CD14-positive monocyte (primary cell): Measurements from ENCODE around the gene USP54. TPM values are rescaled to one million over a fixed set of nuclear protein-coding genes. Genes with fewer than 3 reads are reported as not detected.

Experiments
- DNase-seq, 3 donors: peaks; one replicate each; pipeline ENCODE4 v3.0.0-alpha.2; 2011 to 2022
- H2AFZ ChIP-seq: 2 replicates; pipeline ENCODE4 v1.6.0; 2012; ENCODE audit warnings: mild to moderate bottlenecking, low read depth, low read length, inconsistent platforms; ENCODE audit not compliant: insufficient read depth, poor library complexity, severe bottlenecking
- H3K27ac ChIP-seq, 2 donors: 1 replicate in 1 of 2; 2 replicates in 1 of 2; pipeline ENCODE4 v1.5.1; 2012 to 2013; ENCODE audit warnings: low read length in 2 of 2, control low read depth in 1 of 2, inconsistent platforms in 1 of 2, low read depth in 1 of 2, mild to moderate bottlenecking in 1 of 2
- H3K27me3 ChIP-seq, 2 donors: one replicate each; pipeline versions ENCODE4 v1.6.0 to v1.6.1; 2011 to 2013; ENCODE audit warnings: low read length in 2 of 2; ENCODE audit not compliant: control insufficient read depth in 2 of 2, insufficient read depth in 2 of 2
- H3K36me3 ChIP-seq, 2 donors: replicated peaks in 1 of 2; 1 replicate in 1 of 2; 2 replicates in 1 of 2; pipeline versions ENCODE4 v1.5.1 to v1.6.1; 2012 to 2013; ENCODE audit warnings: low read length in 2 of 2, control low read depth in 1 of 2, inconsistent platforms in 1 of 2, mild to moderate bottlenecking in 1 of 2; ENCODE audit not compliant: insufficient read depth in 2 of 2, control insufficient read depth in 1 of 2
- H3K4me1 ChIP-seq, 2 donors: 1 replicate in 1 of 2; 2 replicates in 1 of 2; pipeline versions ENCODE4 v1.5.1 to v1.6.1; 2012 to 2013; ENCODE audit warnings: low read length in 2 of 2, control low read depth in 1 of 2, inconsistent platforms in 1 of 2, mild to moderate bottlenecking in 1 of 2, moderate library complexity in 1 of 2; ENCODE audit not compliant: insufficient read depth in 2 of 2, control insufficient read depth in 1 of 2
- H3K4me2 ChIP-seq: replicated peaks from 2 replicates; pipeline ENCODE3; 2012; ENCODE audit warnings: low read length, moderate library complexity, mild to moderate bottlenecking; ENCODE audit not compliant: poor library complexity, severe bottlenecking; ENCODE audit errors: extremely low read depth
- H3K4me3 ChIP-seq, 3 experiments: fragments of 200-600 bp in 1 of 3; sonication (generic) in 1 of 3; replicated peaks in 1 of 3; 1 replicate in 2 of 3; 2 replicates in 1 of 3; pipeline ENCODE4 v1.5.1; 2011 to 2013; ENCODE audit warnings: low read length in 3 of 3, mild to moderate bottlenecking in 3 of 3, control low read depth in 2 of 3, low read depth in 2 of 3, inconsistent platforms in 1 of 3, moderate library complexity in 1 of 3
- H3K79me2 ChIP-seq: 2 replicates; pipeline ENCODE4 v1.6.0; 2012; ENCODE audit warnings: mild to moderate bottlenecking, control low read depth, inconsistent platforms, low read length, moderate library complexity; ENCODE audit not compliant: insufficient read depth
- H3K9ac ChIP-seq: 2 replicates; pipeline ENCODE4 v1.6.0; 2017; ENCODE audit warnings: low read length, mild to moderate bottlenecking; ENCODE audit not compliant: insufficient read depth, poor library complexity, severe bottlenecking
- H3K9me3 ChIP-seq, 2 donors: replicated peaks in 1 of 2; 1 replicate in 1 of 2; 2 replicates in 1 of 2; pipeline versions ENCODE4 v1.5.1 to v1.6.1; 2012 to 2013; ENCODE audit warnings: low read length in 2 of 2, control low read depth in 1 of 2; ENCODE audit not compliant: control insufficient read depth in 1 of 2, insufficient read depth in 1 of 2
- H4K20me1 ChIP-seq: 2 replicates; pipeline ENCODE4 v1.6.0; 2012; ENCODE audit warnings: mild to moderate bottlenecking, low read length, control low read depth, moderate library complexity; ENCODE audit not compliant: insufficient read depth
- H3K27ac Mint-ChIP-seq, 7 donors: one replicate each; pipeline ENCODE4 v1.8.0; 2020; ENCODE audit warnings: mild to moderate bottlenecking in 7 of 7, mixed read lengths in 7 of 7, moderate library complexity in 6 of 7, inconsistent platforms in 2 of 7
- H3K27me3 Mint-ChIP-seq, 3 donors: one replicate each; pipeline ENCODE4 v1.8.0; 2021 to 2022; ENCODE audit warnings: low read depth in 3 of 3, mild to moderate bottlenecking in 3 of 3, mixed read lengths in 3 of 3, moderate library complexity in 3 of 3, inconsistent platforms in 1 of 3
- H3K36me3 Mint-ChIP-seq, 2 donors: one replicate each; pipeline ENCODE4 v1.8.0; 2020; ENCODE audit warnings: mixed read lengths in 2 of 2, inconsistent platforms in 1 of 2, mild to moderate bottlenecking in 1 of 2
- H3K4me1 Mint-ChIP-seq: one replicate; pipeline ENCODE4 v1.8.0; 2020; ENCODE audit warnings: mild to moderate bottlenecking, mixed read lengths
- H3K4me3 Mint-ChIP-seq, 2 donors: one replicate each; pipeline ENCODE4 v1.8.0; 2020; ENCODE audit warnings: mild to moderate bottlenecking in 2 of 2, mixed read lengths in 2 of 2, moderate library complexity in 1 of 2
- H3K9me3 Mint-ChIP-seq, 7 donors: one replicate each; pipeline ENCODE4 v1.8.0; 2020 to 2022; ENCODE audit warnings: mixed read lengths in 7 of 7, mild to moderate bottlenecking in 6 of 7, moderate library complexity in 6 of 7, inconsistent platforms in 2 of 7
- WGBS: methylation state at CpG from one replicate; pipeline ENCODE4 v1.1.5; 2013; ENCODE audit warnings: missing lambda C conversion rate; ENCODE audit not compliant: insufficient coverage; 5-methylcytosine and 5-hydroxymethylcytosine counted together
- intact Hi-C, 2 donors: fragments of 100-400 bp; cut with micrococcal nuclease; formaldehyde crosslinking; loops; one replicate each; pipeline versions ENCODE4 v1.15.0 to v1.15.1; 2023
- polyA minus RNA-seq: library from RNA; depleted of rRNA, polyadenylated mRNA; stranded (reverse); fragments of >200 nt; gene quantifications from 2 replicates; pipeline ENCODE4 v1.2.3, GENCODE V29; 2012
- polyA plus RNA-seq, 3 donors: library from polyadenylated mRNA; depleted of rRNA in 1 of 3; unstranded in 2 of 3; stranded (reverse) in 1 of 3; fragments of 300-500 nt in 2 of 3; fragments of >200 nt in 1 of 3; fragmentation: Illumina TruSeq in 2 of 3; gene quantifications; 1 replicate in 2 of 3; 2 replicates in 1 of 3; pipeline ENCODE4 v1.2.3, GENCODE V29; 2012 to 2021
- total RNA-seq, 12 experiments: library from RNA in 1 of 12; stranded (reverse) in 1 of 12; fragments of 120-200 nt in 1 of 12; gene quantifications; one replicate each; pipeline ENCODE4 v1.2.4 and lab custom pipeline; 2013 to 2026; ENCODE audit warnings: mixed read lengths in 6 of 12, inconsistent platforms in 1 of 12
- TF ChIP-seq, protein P1 (sequence below): fragments of 200-600 bp; IDR thresholded peaks from one replicate; pipeline ENCODE4 v1.8.0; 2022; ENCODE audit warnings: antibody characterized with exemption, mild to moderate bottlenecking

The USP54 gene
- 1.9 TPM for total RNA-seq (2013)
- 1 to 10 TPM in 1 of 3 donors, under 1 TPM in 2; 0.28 to 2.4 (median 0.55) TPM for polyA plus RNA-seq
- polyA minus RNA-seq = 1.0 and 2.2 TPM in 2 replicates
- 1.2 to 7.0 (median 2.4) reads per million in 11 experiments for total RNA-seq (lab: John Stamatoyannopoulos, UW)

GRCh38 chr10:73590881-73591799, at the start of gene USP54:
Gene USP54, minus strand, starts transcription at chr10:73591342. Its CDS starts 15,684 bp downstream, at chr10:73575658.
- Mint-ChIP-seq H3K4me3 (peak within 1 kb of the TSS; percentile 29 to 76), H3K9me3 (no peaks in the 10 kb centered on the region), H3K4me1 (peaks cover 30% of the 10 kb centered on the region), H3K27me3 (peaks cover 0 to 2% (median 0%) of the 10 kb centered on the region in 3 donors), H3K36me3 (no peaks in the 10 kb centered on the region), H3K27ac (peak within 1 kb of the TSS in 5 of 7 donors; percentile 17 to 86 (median 64))
- H3K4me1 ChIP-seq = peaks cover 16 to 28% of the 10 kb centered on the region in 2 donors
- H3K9me3 ChIP-seq = no peaks in the 10 kb centered on the region
- H3K9ac ChIP-seq = peak within 1 kb of the TSS; percentile 29
- H3K4me2 ChIP-seq = peak within 1 kb of the TSS; percentile 40
- H3K27me3 ChIP-seq = no peaks in the 10 kb centered on the region
- H3K4me3 ChIP-seq = peak within 1 kb of the TSS in 1 of 3 experiments; percentile 26
- peak in 1 of 3 donors; percentile 3 for DNase-seq
- no peaks in the 10 kb centered on the region for H3K79me2 ChIP-seq
- TF ChIP-seq, protein P1, sequence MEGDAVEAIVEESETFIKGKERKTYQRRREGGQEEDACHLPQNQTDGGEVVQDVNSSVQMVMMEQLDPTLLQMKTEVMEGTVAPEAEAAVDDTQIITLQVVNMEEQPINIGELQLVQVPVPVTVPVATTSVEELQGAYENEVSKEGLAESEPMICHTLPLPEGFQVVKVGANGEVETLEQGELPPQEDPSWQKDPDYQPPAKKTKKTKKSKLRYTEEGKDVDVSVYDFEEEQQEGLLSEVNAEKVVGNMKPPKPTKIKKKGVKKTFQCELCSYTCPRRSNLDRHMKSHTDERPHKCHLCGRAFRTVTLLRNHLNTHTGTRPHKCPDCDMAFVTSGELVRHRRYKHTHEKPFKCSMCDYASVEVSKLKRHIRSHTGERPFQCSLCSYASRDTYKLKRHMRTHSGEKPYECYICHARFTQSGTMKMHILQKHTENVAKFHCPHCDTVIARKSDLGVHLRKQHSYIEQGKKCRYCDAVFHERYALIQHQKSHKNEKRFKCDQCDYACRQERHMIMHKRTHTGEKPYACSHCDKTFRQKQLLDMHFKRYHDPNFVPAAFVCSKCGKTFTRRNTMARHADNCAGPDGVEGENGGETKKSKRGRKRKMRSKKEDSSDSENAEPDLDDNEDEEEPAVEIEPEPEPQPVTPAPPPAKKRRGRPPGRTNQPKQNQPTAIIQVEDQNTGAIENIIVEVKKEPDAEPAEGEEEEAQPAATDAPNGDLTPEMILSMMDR = no peak
- peak within 1 kb of the TSS; percentile 64 for H2AFZ ChIP-seq
- peak within 1 kb of the TSS in 1 of 2 donors; percentile 38 for H3K27ac ChIP-seq
- intact Hi-C loops = no loop called here
- H4K20me1 ChIP-seq = no peaks in the 10 kb centered on the region
- no CpG with 5 or more reads among the region's 6 CpGs for WGBS
- H3K36me3 ChIP-seq = no peaks in the 10 kb centered on the region

DNA sequence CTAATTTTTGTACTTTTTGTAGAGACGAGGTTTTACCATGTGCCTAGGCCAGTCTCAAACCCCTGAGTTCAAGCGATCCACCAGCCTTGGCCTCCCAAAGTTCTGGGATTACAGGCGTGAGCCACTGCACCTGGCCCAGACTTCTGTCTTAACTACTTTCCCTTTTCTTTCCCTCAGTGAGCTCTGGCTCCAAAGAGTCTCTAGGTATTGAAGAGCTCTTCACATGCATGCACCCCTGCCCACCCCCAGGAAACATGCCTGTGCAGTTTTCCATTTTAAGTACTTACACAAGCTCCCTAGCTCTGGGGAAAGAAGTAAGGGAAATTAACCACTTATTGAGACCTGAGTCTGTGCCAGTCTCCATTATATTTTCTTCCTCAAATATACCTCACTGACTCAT, 48.1 kb upstream of the USP54 start:
- Histone ChIP-seq H3K9ac (no peak overlapping the region), H2AFZ (no peak overlapping the region), H3K4me2 (no peak overlapping the region), H3K9me3 (no peaks in the 10 kb centered on the region), H3K79me2 (no peaks in the 10 kb centered on the region), H3K4me1 (peaks cover 4 to 9% of the 10 kb centered on the region in 2 donors), H3K36me3 (no peaks in the 10 kb centered on the region), H4K20me1 (no peaks in the 10 kb centered on the region), H3K27ac (no peak overlapping the region), H3K4me3 (no peak overlapping the region), H3K27me3 (no peaks in the 10 kb centered on the region)
- intact Hi-C loops = no loop called here
- no peaks in the 10 kb centered on the region for H3K9me3 Mint-ChIP-seq
- H3K4me1 Mint-ChIP-seq = peaks cover 11% of the 10 kb centered on the region
- no peak overlapping the region for H3K4me3 Mint-ChIP-seq
- TF ChIP-seq, protein P1 = no peak
- DNase-seq = no peak
- H3K27ac Mint-ChIP-seq = no peak overlapping the region
- 93% methylated on average over 3 of the region's 3 CpGs for WGBS
- no peaks in the 10 kb centered on the region for H3K36me3 Mint-ChIP-seq
- H3K27me3 Mint-ChIP-seq = peaks cover 0 to 4% (median 0%) of the 10 kb centered on the region in 3 donors
